Body of pancreas (tissue), 4 donors: ENCODE results near the gene EDEM1. TPM values are rescaled to one million over a fixed set of nuclear protein-coding genes. Genes with fewer than 3 reads are reported as not detected.
A peak's percentile ranks its signal among the peaks of the same experiment; 100 is the strongest.

Experiments used
- ATAC-seq: fragments of 150-250 bp; one replicate; pipeline ENCODE4 v1.9.1; 2016
- DNase-seq, 4 donors: peaks; one replicate each; pipeline ENCODE4 v3.0.0-alpha.2; 2019
- H3K27ac ChIP-seq, 4 donors: fragments of 200-600 bp; sonication (generic); 1 replicate in 3 of 4; 2 replicates in 1 of 4; pipeline versions ENCODE4 v1.5.1 to v1.6.1; 2016 to 2019; ENCODE audit warnings: mild to moderate bottlenecking in 1 of 4, mixed read lengths in 1 of 4, moderate library complexity in 1 of 4
- H3K27me3 ChIP-seq, 2 donors: fragments of 200-600 bp; sonication (generic); one replicate each; pipeline ENCODE4 v1.6.0; 2016; ENCODE audit warnings: mild to moderate bottlenecking in 1 of 2
- H3K36me3 ChIP-seq, 2 donors: fragments of 200-600 bp; sonication (generic); replicated peaks in 1 of 2; 2 replicates each; pipeline ENCODE4 v1.5.1; 2016; ENCODE audit warnings: low read depth in 2 of 2; ENCODE audit not compliant: insufficient read depth in 1 of 2
- H3K4me1 ChIP-seq: fragments of 200-600 bp; sonication (generic); one replicate; pipeline ENCODE4 v1.6.0; 2016
- H3K4me3 ChIP-seq, 2 donors: fragments of 200-600 bp; sonication (generic); 1 replicate in 1 of 2; 2 replicates in 1 of 2; pipeline ENCODE4 v1.5.1; 2016 to 2019
- H3K9me3 ChIP-seq, 3 donors: fragments of 200-600 bp; sonication (generic); 1 replicate in 2 of 3; 2 replicates in 1 of 3; pipeline ENCODE4 v1.5.1; 2016
- CTCF ChIP-seq, 7 experiments: fragments of 450-650 bp in 4 of 7; fragments of 200-600 bp in 3 of 7; sonication (generic) in 3 of 7; IDR thresholded peaks; one replicate each; pipeline ENCODE4 v1.5.1; 2016 to 2019; ENCODE audit warnings: antibody characterized with exemption in 7 of 7
- POLR2A ChIP-seq, 3 donors: fragments of 450-650 bp; IDR thresholded peaks; one replicate each; pipeline ENCODE4 v1.6.1; 2016; ENCODE audit warnings: antibody characterized with exemption in 3 of 3, mild to moderate bottlenecking in 2 of 3
- WGBS, 2 donors: methylation state at CpG; one replicate each; pipeline ENCODE4 v1.1.5; 2017; 5-methylcytosine and 5-hydroxymethylcytosine counted together
- intact Hi-C: fragments of 100-400 bp; cut with DNase I; formaldehyde crosslinking; loops from one replicate; pipeline ENCODE4 v1.15.1; 2023
- total RNA-seq, 2 donors: library from RNA; depleted of rRNA; stranded (reverse); fragments of >200 nt; gene quantifications; one replicate each; pipeline ENCODE4 v1.1.0, GENCODE V29; 2016

Gene EDEM1
- 10 to 100 TPM; 23.9 to 46.1 TPM for total RNA-seq

GRCh38 chr3:5187156-5187919 is at the start of gene EDEM1:
Gene EDEM1 (plus strand): TSS chr3:5187707. CDS start chr3:5187806, 99 bp downstream.
- Histone ChIP-seq H3K9me3 (no peaks in the 10 kb centered on the region), H3K4me1 (peaks cover 36% of the 10 kb centered on the region), H3K4me3 (peak within 1 kb of the TSS; percentile 73 to 76), H3K27me3 (no peaks in the 10 kb centered on the region), H3K36me3 (no peaks in the 10 kb centered on the region), H3K27ac (peak within 1 kb of the TSS; percentile 85 to 99 (median 95))
- TF ChIP-seq CTCF (IDR thresholded peaks at IDR 0.05), result no peak
- peak; percentile 82 to 87 (median 86) for TF ChIP-seq POLR2A (IDR thresholded peaks at IDR 0.05)
- WGBS, 2 donors, result 0% methylated on average over 14 to 68 of the region's 78 CpGs
- DNase-seq, result peak; percentile 95 to 96 (median 95)
- intact Hi-C loops, result loop anchor here (10.0 kb wide), 2 partner anchors 63 to 473 kb away; partner anchors contain the start of gene ARL8B
- peak; percentile 94 for ATAC-seq

GRCh38 chr3:5138214-5138981 is 49.1 kb upstream of the EDEM1 start:
- intact Hi-C loops, result no loop called here
- H3K4me1 ChIP-seq, result peaks cover 52% of the 10 kb centered on the region
- H3K36me3 ChIP-seq, result no peaks in the 10 kb centered on the region
- no peak overlapping the region for H3K4me3 ChIP-seq
- TF ChIP-seq POLR2A (IDR thresholded peaks at IDR 0.05) (no peak), CTCF (IDR thresholded peaks at IDR 0.05) (no peak)
- DNase-seq, result no peak
- WGBS, 2 donors, result 9 to 25% methylated on average over 5 of the region's 5 CpGs
- H3K27ac ChIP-seq, result peak overlapping the region in 3 of 4 donors; percentile 23 to 37 (median 30)
- no peaks in the 10 kb centered on the region for H3K27me3 ChIP-seq
- no peaks in the 10 kb centered on the region for H3K9me3 ChIP-seq
- ATAC-seq, result peak; percentile 38

GRCh38 chr3:5140230-5140621 is 47.3 kb upstream of the EDEM1 start:
- Histone ChIP-seq H3K27ac (peak overlapping the region in 1 of 4 donors; percentile 4), H3K4me1 (peaks cover 57% of the 10 kb centered on the region), H3K4me3 (no peak overlapping the region), H3K36me3 (no peaks in the 10 kb centered on the region), H3K9me3 (no peaks in the 10 kb centered on the region), H3K27me3 (no peaks in the 10 kb centered on the region)
- no peak for TF ChIP-seq POLR2A (IDR thresholded peaks at IDR 0.05)
- TF ChIP-seq CTCF (IDR thresholded peaks at IDR 0.05), result no peak
- no peak for ATAC-seq
- WGBS, 2 donors, result 73 to 75% methylated on average over 4 of the region's 4 CpGs
- intact Hi-C loops, result no loop called here
- no peak for DNase-seq

- H3K36me3 ChIP-seq, result no peaks in the 10 kb centered on the region
- no peaks in the 10 kb centered on the region for H3K9me3 ChIP-seq
- H3K27me3 ChIP-seq, result no peaks in the 10 kb centered on the region
- no peak overlapping the region for H3K4me3 ChIP-seq
- ATAC-seq (no peak), DNase-seq (no peak)
- peaks cover 57% of the 10 kb centered on the region for H3K4me1 ChIP-seq
- intact Hi-C loops, result no loop called here
- TF ChIP-seq POLR2A (IDR thresholded peaks at IDR 0.05), result no peak
- TF ChIP-seq CTCF (IDR thresholded peaks at IDR 0.05), result no peak
- WGBS, 2 donors, result 91 to 96% methylated on average over 6 of the region's 6 CpGs
- H3K27ac ChIP-seq, result no peak overlapping the region
Measured at GRCh38 chr3:5140839-5141238, 46.7 kb upstream of the EDEM1 start.
